Choroid plexus epithelial cell (primary cell): Measurements from ENCODE around the gene ZNF90.

Experiments used
- DNase-seq: peaks from one replicate; pipeline ENCODE4 v3.0.0-alpha.2; 2010; ENCODE audit warnings: low read depth
- H3K4me3 ChIP-seq: 2 replicates; pipeline ENCODE4 v1.5.1; 2011; ENCODE audit warnings: low read depth, mild to moderate bottlenecking, control low read depth, low read length, moderate library complexity
- CTCF ChIP-seq: conservative IDR thresholded peaks from 2 replicates; pipeline ENCODE4 v1.5.1; 2011; ENCODE audit warnings: low read depth, mild to moderate bottlenecking, control low read depth, inconsistent platforms, low read length, moderate library complexity

Gene ZNF90

GRCh38 chr19:20165971-20166592, 88.3 kb downstream of the ZNF90 start:
- H3K4me3 ChIP-seq, result no peak overlapping the region
- TF ChIP-seq CTCF, result no peak

DNA sequence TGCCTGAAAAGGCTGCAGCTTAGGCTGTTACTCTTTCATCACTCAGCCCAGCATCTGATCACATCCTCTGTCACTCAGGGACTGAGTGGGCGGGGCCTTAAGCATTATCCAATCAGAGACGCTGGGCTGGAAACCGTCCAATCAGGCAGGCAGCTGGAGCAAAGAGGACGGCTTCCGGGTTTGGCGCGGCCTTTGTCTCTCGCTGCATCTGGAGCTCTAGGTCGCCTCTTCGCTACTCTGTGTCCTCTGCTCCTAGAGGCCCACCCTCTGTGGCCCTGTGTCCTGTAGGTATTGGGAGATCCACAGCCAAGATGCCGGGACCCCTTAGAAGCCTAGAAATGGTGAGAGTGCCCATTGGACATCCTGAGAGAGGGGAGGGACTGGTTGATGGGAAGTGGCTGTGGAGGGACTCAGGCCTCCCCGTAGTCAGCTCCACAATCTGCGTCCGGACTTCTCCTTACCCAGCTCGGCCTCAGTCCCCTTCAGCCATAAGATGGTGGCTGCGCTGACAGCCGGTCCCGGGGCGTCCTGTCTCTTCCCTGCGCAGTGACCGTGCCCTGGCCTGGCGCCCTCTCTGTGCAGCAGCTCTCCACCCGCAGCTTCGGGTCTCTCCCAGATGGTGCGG, 89.3 kb downstream of the ZNF90 start, which contains the start of gene ZNF486:
TSS of gene ZNF486 (plus strand) at position 195 of the 625 bp plus-strand sequence. CDS start at position 312, 117 bp downstream.
- no peak for TF ChIP-seq CTCF
- DNase-seq, result peak; percentile 98
- H3K4me3 ChIP-seq, result peak within 1 kb of the TSS; percentile 72

More at GRCh38 chr19:20165971-20166592, 88.3 kb downstream of the ZNF90 start:
- DNase-seq, result no peak

DNA sequence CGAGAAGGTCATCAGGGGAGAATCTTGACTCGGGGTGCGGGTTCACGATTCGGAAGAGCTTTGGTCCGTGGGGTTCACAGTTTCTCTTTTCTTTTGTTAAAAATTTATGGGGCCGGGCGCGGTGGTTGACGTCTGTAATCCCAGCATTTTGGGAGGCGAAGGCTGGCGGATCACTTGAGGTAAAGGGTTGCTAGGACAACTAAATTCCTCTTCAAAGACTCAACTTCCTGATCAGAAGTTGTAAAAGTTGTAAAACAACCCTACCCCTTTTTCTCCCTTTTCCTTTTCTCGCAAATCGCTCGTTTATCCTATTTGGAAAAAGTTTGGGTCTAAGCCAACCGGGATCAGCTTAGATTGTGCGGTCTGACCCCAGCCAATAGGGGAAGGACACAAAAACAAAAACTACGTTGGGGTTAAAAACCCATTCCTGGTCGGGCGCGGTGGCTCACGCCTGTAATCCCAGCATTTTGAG, 89.9 kb downstream of the ZNF90 start:
- peak overlapping the region; percentile 72 for H3K4me3 ChIP-seq
- TF ChIP-seq CTCF, result no peak
- DNase-seq, result peak; percentile 65
